Prostate gland (tissue), 2 donors: ENCODE measurements around the gene ARL8A. TPM values are rescaled to one million over a fixed set of nuclear protein-coding genes. Genes with fewer than 3 reads are reported as not detected.

Experiments
- DNase-seq: peaks from one replicate; pipeline ENCODE4 v3.0.0-alpha.2; 2019; ENCODE audit warnings: low spot score
- H3K27ac ChIP-seq, 2 donors: fragments of 200-600 bp; sonication (generic); 2 replicates each; pipeline ENCODE4 v1.5.1; 2017 to 2019
- H3K27me3 ChIP-seq: fragments of 200-600 bp; sonication (generic); replicated peaks from 2 replicates; pipeline ENCODE4 v1.5.1; 2019; ENCODE audit not compliant: insufficient read depth
- H3K36me3 ChIP-seq, 2 donors: fragments of 200-600 bp; sonication (generic); 1 replicate in 1 of 2; 2 replicates in 1 of 2; pipeline versions ENCODE4 v1.5.1 to v1.8.1; 2017 to 2019
- H3K4me1 ChIP-seq: fragments of 200-600 bp; sonication (generic); replicated peaks from 2 replicates; pipeline ENCODE4 v1.5.1; 2019
- H3K4me3 ChIP-seq, 2 donors: fragments of 200-600 bp; sonication (generic); 2 replicates each; pipeline ENCODE4 v1.5.1; 2017 to 2019
- H3K9me3 ChIP-seq: fragments of 200-600 bp; sonication (generic); 2 replicates; pipeline ENCODE4 v1.5.1; 2017
- POLR2A ChIP-seq: fragments of 450-650 bp; IDR thresholded peaks from one replicate; pipeline ENCODE4 v1.6.1; 2016; ENCODE audit warnings: antibody characterized with exemption, mild to moderate bottlenecking
- POLR2AphosphoS5 ChIP-seq: sonication (generic); formaldehyde crosslinking; IDR thresholded peaks from one replicate; pipeline ENCODE4 v1.6.1; 2017; ENCODE audit warnings: antibody characterized with exemption
- WGBS: methylation state at CpG from one replicate; pipeline ENCODE4 v1.1.5; 2018; 5-methylcytosine and 5-hydroxymethylcytosine counted together
- intact Hi-C: fragments of 100-400 bp; cut with DNase I; formaldehyde crosslinking; loops from one replicate; pipeline ENCODE4 v1.14.2; 2022
- total RNA-seq, 2 donors: library from RNA; depleted of rRNA; stranded (reverse); fragments of >200 nt; gene quantifications; one replicate each; pipeline ENCODE4 v1.1.0, GENCODE V29; 2016
- TF ChIP-seq, protein P1 (sequence below), 4 experiments: fragments of 200-600 bp in 2 of 4; fragments of 450-650 bp in 2 of 4; sonication (generic) in 2 of 4; IDR thresholded peaks; 1 replicate in 3 of 4; 2 replicates in 1 of 4; pipeline ENCODE4 v1.5.1; 2016 to 2019; ENCODE audit warnings: antibody characterized with exemption in 4 of 4, mild to moderate bottlenecking in 2 of 4, moderate library complexity in 2 of 4

Gene ARL8A
- total RNA-seq, 2 donors from 2014 or later: 39.9 to 102 TPM

DNA sequence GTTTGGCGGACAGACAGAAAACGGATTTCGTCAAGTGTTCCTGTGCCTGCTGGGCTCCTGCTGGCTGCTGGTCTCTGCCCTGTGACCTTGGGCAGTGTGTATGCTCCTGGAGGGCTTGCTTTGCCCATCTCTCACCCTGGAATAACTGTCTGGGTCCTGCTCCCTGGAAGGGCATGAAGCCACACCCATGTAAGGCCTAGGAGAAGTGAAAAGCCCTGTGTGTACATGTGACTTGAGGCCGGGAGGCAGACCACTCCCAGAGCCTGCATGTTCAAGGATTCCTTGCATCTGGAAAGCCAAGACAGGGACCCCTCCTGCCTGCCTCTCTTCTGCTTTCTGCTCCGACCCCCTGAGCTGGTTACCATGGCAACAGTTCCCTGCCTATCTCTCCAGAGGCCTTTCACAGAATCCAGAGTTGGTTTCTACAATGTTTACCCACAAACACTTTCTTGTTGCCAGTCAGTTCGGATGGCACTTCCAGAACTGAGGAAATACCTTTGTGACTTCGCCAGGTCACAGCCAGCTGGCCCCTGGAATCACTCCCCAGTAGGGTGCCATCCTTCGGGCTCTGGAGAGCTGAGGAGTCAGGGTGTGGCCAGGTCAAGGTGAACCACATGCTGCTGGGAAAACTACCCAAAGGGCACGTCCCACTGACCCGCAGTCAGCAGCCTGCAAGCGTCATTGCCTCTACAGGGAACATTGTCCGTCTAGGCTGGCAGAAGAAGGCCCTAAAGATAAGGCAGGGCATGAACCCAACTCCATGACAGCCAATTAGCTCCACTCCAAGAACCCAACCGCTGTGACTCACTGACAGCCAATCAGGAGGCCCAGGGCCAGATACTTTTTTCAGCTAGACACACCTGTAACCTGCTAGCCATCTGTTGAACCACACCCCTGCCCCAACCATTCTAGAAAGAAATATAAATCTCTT, 36.5 kb downstream of the ARL8A start:
- H3K27ac ChIP-seq: peak overlapping the region; percentile 5 to 60
- TF ChIP-seq POLR2AphosphoS5 (no peak), POLR2A (no peak)
- TF ChIP-seq, protein P1, sequence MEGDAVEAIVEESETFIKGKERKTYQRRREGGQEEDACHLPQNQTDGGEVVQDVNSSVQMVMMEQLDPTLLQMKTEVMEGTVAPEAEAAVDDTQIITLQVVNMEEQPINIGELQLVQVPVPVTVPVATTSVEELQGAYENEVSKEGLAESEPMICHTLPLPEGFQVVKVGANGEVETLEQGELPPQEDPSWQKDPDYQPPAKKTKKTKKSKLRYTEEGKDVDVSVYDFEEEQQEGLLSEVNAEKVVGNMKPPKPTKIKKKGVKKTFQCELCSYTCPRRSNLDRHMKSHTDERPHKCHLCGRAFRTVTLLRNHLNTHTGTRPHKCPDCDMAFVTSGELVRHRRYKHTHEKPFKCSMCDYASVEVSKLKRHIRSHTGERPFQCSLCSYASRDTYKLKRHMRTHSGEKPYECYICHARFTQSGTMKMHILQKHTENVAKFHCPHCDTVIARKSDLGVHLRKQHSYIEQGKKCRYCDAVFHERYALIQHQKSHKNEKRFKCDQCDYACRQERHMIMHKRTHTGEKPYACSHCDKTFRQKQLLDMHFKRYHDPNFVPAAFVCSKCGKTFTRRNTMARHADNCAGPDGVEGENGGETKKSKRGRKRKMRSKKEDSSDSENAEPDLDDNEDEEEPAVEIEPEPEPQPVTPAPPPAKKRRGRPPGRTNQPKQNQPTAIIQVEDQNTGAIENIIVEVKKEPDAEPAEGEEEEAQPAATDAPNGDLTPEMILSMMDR (IDR thresholded peaks at IDR 0.05): no peak

DNA sequence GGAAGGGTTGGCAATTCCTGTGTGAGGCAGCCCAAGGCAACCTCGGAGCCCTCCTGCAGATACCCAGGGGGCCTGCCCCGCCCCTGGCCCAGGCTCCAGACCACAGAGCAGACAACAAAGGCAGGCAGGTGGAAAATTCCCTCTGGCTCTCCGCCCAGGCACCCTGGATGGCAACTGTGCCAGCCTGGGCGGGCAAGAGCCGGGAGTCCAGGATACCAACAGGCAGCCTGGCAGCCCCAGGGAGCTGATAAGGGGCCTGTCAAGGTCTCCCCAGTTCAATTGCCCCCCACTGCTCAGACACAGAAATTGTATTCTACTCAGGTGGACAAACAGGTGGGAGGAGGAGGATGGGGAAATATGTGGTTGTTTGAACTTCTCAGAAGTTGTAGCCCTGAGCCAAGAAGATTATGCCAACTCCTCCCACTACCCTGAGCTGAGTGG, 37.2 kb downstream of the ARL8A start:
- Histone ChIP-seq H3K27ac (peak overlapping the region; percentile 5 to 60), H3K4me3 (no peak overlapping the region), H3K36me3 (no peaks in the 10 kb centered on the region), H3K4me1 (peaks cover 6% of the 10 kb centered on the region), H3K9me3 (no peaks in the 10 kb centered on the region), H3K27me3 (no peaks in the 10 kb centered on the region)
- intact Hi-C loops: no loop called here
- peak; percentile 82 for DNase-seq
- 67% methylated on average over 5 of the region's 5 CpGs for WGBS
- TF ChIP-seq POLR2AphosphoS5 (peak; percentile 58), POLR2A (no peak)
- TF ChIP-seq, protein P1 (IDR thresholded peaks at IDR 0.05): no peak

More for the DNA sequence above, 36.5 kb downstream of the ARL8A start:
- 42% methylated on average over 13 of the region's 13 CpGs for WGBS
- Histone ChIP-seq H3K9me3 (no peaks in the 10 kb centered on the region), H3K36me3 (no peaks in the 10 kb centered on the region), H3K4me3 (no peak overlapping the region), H3K27me3 (no peaks in the 10 kb centered on the region), H3K4me1 (peaks cover 6% of the 10 kb centered on the region)
- DNase-seq: no peak
- intact Hi-C loops: no loop called here

DNA sequence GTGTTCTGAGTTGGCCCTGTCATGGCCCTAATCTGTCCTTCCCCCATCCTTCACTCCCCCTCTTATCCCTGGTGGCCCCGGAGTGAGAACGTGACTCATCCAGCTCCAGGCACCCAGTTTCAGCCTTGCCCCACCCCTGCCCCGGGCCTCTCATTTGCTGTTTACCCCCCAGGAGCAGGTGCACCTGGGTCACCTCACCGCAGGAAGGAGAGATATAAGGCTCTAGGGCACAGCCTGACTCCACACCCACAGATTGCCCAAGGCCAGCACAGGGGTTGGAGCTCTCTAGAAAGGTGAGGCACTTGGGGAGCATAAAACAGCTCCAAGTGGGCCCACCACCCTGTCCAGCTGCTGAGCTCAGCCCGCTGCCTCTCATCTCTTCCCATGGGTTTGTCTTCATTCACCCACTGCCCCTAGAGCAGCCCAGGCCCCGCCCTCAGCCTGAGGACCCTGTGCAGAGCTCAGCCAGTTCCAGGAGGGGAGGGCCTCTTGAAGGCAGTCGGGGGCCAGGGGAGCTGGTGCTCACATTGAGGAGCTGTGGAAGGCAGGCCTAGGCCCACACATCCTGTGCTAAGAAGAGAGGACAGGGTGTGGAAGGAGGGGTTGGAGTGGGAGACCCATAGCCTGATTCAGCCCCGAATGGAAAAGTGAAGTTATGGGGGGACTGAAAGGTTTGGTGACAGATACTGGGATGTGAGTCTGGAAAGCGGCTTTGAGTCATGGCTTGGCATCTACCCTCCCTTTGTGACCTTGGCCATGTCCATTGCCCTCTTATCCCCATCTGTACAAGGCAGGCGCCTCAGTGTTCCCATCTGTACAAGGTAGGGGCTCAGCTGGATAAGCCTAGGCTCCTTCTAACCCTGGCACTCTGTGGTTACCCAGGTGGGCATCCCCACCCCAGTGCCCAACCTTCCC, 37.9 kb downstream of the ARL8A start:
- no peaks in the 10 kb centered on the region for H3K36me3 ChIP-seq
- H3K4me1 ChIP-seq: peaks cover 6% of the 10 kb centered on the region
- H3K27me3 ChIP-seq: no peaks in the 10 kb centered on the region
- peak overlapping the region; percentile 5 to 60 for H3K27ac ChIP-seq
- no peaks in the 10 kb centered on the region for H3K9me3 ChIP-seq
- TF ChIP-seq POLR2AphosphoS5 (no peak), POLR2A (no peak)
- TF ChIP-seq, protein P1 (IDR thresholded peaks at IDR 0.05): no peak
- intact Hi-C loops: no loop called here
- no peak overlapping the region for H3K4me3 ChIP-seq
- no peak for DNase-seq
- WGBS: 64% methylated on average over 10 of the region's 10 CpGs

DNA sequence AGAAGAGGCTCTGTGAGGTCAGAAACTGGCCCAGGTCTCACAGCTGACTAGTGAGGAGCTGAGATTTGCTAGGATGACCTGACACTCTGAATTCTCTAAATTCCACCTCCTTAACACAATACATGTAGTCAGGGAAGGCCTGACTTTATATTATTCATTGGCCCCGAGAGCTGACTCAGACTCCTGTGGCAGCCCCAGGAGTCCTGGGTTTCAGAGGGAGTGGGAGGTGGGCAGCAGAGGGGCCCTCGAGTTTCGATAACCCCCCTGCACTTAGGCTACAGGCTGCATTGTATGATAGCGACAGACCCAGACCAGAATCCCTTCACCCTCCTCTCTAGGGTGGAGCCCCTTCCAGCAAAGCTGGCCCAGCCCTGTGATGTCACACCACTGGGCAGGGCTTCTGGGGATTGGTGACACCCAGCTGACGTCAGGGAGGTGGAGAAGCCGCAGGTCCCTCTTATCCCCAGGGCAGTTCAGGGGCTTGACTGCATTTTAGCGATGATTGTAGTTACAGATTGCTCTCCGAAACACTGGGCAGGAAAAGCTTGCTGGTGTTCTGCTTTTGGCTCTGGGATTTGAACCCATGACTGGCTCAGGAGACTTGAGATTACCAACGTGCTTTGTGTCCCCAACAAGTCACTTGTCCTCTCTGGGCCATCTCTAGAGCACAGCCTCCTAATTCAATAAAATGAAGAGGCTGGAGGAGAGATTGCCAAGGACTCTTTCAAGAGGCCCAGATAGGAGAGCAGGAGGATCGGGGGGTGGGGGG, 38.8 kb downstream of the ARL8A start:
- TF ChIP-seq, protein P1 (IDR thresholded peaks at IDR 0.05): no peak
- TF ChIP-seq POLR2A (no peak), POLR2AphosphoS5 (no peak)
- no peaks in the 10 kb centered on the region for H3K27me3 ChIP-seq
- no peak overlapping the region for H3K27ac ChIP-seq
- no peak for DNase-seq
- no peak overlapping the region for H3K4me3 ChIP-seq
- intact Hi-C loops: no loop called here
- H3K4me1 ChIP-seq: peaks cover 6% of the 10 kb centered on the region
- WGBS: 70% methylated on average over 10 of the region's 10 CpGs
- no peaks in the 10 kb centered on the region for H3K36me3 ChIP-seq
- no peaks in the 10 kb centered on the region for H3K9me3 ChIP-seq
